Peyer's patch (tissue), 4 donors: ENCODE results near the gene FHOD3. TPM values are rescaled to one million over a fixed set of nuclear protein-coding genes. Genes with fewer than 3 reads are reported as not detected.

ENCODE experiments used
- DNase-seq, 3 donors: peaks; one replicate each; pipeline ENCODE4 v3.0.0-alpha.2; 2017 to 2019
- H3K27ac ChIP-seq, 4 donors: fragments of 200-600 bp; sonication (generic); one replicate each; pipeline ENCODE4 v1.5.1; 2016 to 2019
- H3K27me3 ChIP-seq, 2 donors: fragments of 200-600 bp; sonication (generic); one replicate each; pipeline ENCODE4 v1.5.1; 2019
- H3K36me3 ChIP-seq, 3 donors: fragments of 200-600 bp; sonication (generic); one replicate each; pipeline ENCODE4 v1.5.1; 2016 to 2019
- H3K4me1 ChIP-seq, 4 donors: fragments of 200-600 bp; sonication (generic); one replicate each; pipeline ENCODE4 v1.5.1; 2016 to 2019
- H3K4me3 ChIP-seq, 4 donors: fragments of 200-600 bp; sonication (generic); 1 replicate in 3 of 4; 2 replicates in 1 of 4; pipeline ENCODE4 v1.5.1; 2016 to 2019; ENCODE audit warnings: mild to moderate bottlenecking in 1 of 4
- H3K9me3 ChIP-seq, 4 donors: fragments of 200-600 bp; sonication (generic); one replicate each; pipeline ENCODE4 v1.5.1; 2016 to 2019; ENCODE audit warnings: mild to moderate bottlenecking in 1 of 4
- POLR2A ChIP-seq, 2 donors: fragments of 450-650 bp; IDR thresholded peaks; one replicate each; pipeline ENCODE4 v1.5.1; 2017; ENCODE audit warnings: antibody characterized with exemption in 2 of 2, mild to moderate bottlenecking in 2 of 2, moderate library complexity in 2 of 2
- total RNA-seq, 4 donors: library from RNA; depleted of rRNA; stranded (reverse); fragments of >200 nt; gene quantifications; one replicate each; pipeline ENCODE4 v1.1.0, GENCODE V29; 2016
- TF ChIP-seq, protein P1 (sequence below), 6 experiments: fragments of 450-650 bp in 4 of 6; fragments of 200-600 bp in 2 of 6; sonication (generic) in 1 of 6; IDR thresholded peaks; one replicate each; pipeline ENCODE4 v1.5.1; 2017 to 2019; ENCODE audit warnings: antibody characterized with exemption in 6 of 6, mild to moderate bottlenecking in 3 of 6, moderate library complexity in 1 of 6

FHOD3 gene
- total RNA-seq, 4 donors from 2014 or later, result 0.53 to 10.7 (median 4.6) TPM

DNA sequence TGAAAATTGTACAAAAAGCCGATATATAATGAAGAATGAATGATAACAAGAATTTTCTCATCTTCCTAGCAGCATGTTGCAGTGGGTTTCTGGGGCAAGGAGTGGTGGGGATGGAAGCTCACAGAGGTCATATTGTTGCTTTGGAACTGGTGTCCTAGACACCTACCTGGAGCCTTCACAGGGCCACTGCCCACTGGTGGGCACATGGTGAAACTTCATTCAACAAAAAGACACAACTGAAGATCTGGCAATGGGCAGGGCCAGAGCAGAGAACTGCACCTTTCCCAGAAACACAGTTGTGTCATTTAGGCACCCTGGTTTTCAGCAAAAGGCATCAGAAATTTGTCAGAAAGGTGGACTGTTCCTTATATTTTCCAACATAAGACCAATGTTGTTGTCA, 115.3 kb downstream of the FHOD3 start:
- Histone ChIP-seq H3K4me1 (no peaks in the 10 kb centered on the region), H3K36me3 (no peaks in the 10 kb centered on the region), H3K4me3 (no peak overlapping the region), H3K27ac (no peak overlapping the region), H3K9me3 (no peaks in the 10 kb centered on the region), H3K27me3 (no peaks in the 10 kb centered on the region)
- no peak for DNase-seq
- TF ChIP-seq, protein P1, sequence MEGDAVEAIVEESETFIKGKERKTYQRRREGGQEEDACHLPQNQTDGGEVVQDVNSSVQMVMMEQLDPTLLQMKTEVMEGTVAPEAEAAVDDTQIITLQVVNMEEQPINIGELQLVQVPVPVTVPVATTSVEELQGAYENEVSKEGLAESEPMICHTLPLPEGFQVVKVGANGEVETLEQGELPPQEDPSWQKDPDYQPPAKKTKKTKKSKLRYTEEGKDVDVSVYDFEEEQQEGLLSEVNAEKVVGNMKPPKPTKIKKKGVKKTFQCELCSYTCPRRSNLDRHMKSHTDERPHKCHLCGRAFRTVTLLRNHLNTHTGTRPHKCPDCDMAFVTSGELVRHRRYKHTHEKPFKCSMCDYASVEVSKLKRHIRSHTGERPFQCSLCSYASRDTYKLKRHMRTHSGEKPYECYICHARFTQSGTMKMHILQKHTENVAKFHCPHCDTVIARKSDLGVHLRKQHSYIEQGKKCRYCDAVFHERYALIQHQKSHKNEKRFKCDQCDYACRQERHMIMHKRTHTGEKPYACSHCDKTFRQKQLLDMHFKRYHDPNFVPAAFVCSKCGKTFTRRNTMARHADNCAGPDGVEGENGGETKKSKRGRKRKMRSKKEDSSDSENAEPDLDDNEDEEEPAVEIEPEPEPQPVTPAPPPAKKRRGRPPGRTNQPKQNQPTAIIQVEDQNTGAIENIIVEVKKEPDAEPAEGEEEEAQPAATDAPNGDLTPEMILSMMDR (IDR thresholded peaks at IDR 0.05), result peak in 1 of 6 experiments; percentile 9
- TF ChIP-seq POLR2A (IDR thresholded peaks at IDR 0.05), result no peak

DNA sequence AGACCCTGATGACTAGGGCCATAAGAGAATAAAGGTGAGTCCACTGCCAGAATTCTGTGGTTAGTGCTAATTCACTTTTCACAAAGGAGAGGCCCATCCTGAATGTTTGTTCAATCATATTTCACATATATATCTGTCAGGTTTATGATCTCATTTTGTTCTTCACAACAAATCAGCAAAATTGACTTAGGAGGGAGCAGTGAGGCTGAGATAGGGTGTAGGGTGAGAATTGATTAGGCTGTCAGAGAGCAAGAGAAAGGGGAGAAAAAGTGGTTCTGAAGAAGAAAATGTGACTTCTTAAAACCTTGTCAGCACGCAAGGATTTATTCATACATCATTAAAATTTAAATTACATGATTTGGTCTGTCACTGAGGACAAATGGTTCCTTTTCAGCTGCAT, 117.7 kb downstream of the FHOD3 start:
- Histone ChIP-seq H3K27me3 (no peaks in the 10 kb centered on the region), H3K4me3 (no peak overlapping the region), H3K36me3 (no peaks in the 10 kb centered on the region), H3K4me1 (no peaks in the 10 kb centered on the region), H3K9me3 (no peaks in the 10 kb centered on the region), H3K27ac (no peak overlapping the region)
- TF ChIP-seq, protein P1 (IDR thresholded peaks at IDR 0.05), result no peak
- no peak for TF ChIP-seq POLR2A (IDR thresholded peaks at IDR 0.05)
- DNase-seq, result no peak

DNA sequence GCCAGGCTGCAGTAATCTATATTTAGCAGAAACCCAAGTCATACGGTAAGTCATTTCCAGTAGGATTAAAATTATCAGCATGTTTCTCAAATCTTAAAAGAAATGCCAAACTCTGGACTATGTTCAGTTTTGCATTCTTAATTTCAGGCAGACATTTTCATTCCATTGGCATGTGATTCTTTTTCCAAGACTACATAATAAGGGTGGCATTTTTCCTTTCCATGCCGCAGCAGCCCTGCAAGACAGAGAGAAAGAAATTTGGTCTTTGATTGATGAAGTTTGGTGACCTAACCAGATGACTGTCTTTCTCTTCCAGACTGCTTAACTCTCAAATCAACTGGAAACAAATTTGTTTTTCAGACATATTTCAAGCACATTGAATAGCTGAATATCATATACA, 118.1 kb downstream of the FHOD3 start:
- DNase-seq, result no peak
- H3K4me3 ChIP-seq, result no peak overlapping the region
- H3K36me3 ChIP-seq, result no peaks in the 10 kb centered on the region
- H3K27me3 ChIP-seq, result no peaks in the 10 kb centered on the region
- TF ChIP-seq, protein P1 (IDR thresholded peaks at IDR 0.05), result no peak
- TF ChIP-seq POLR2A (IDR thresholded peaks at IDR 0.05), result no peak
- H3K4me1 ChIP-seq, result no peaks in the 10 kb centered on the region
- no peaks in the 10 kb centered on the region for H3K9me3 ChIP-seq
- no peak overlapping the region for H3K27ac ChIP-seq

DNA sequence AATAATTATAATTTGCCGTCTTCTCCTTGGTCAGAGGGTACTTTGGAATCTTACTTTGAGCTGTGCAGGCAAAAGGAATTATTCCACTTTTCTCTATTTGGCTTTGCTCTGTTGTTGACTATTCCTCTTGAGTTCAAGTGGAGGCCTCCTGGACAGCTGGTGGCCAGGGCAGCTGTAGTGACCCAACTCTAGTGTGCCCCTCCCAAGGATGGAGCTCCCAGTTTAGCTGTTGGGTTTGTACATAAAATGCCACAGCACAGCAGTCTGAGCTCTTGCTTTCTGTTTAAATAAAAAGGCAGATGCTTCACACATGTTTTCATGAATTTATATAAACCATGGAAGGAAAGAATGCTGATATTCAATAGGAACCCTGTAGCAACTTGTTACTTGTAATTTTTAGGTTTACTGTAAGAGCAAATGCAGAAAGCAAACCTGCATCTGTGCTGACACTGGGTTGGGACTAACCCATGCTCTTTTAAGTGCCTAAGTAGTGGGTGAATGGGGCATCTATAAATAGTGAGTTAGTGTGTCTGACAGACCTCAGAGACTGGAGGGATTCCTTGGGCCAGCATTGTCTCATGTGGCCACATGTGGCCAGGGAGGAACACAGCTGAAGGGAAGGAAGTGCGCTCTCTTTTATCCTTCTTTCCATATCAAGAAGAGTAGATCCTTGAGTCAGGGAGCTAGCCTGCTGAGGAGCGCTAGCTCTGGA, 121.8 kb downstream of the FHOD3 start:
- TF ChIP-seq POLR2A (IDR thresholded peaks at IDR 0.05), result no peak
- TF ChIP-seq, protein P1 (IDR thresholded peaks at IDR 0.05), result no peak

DNA sequence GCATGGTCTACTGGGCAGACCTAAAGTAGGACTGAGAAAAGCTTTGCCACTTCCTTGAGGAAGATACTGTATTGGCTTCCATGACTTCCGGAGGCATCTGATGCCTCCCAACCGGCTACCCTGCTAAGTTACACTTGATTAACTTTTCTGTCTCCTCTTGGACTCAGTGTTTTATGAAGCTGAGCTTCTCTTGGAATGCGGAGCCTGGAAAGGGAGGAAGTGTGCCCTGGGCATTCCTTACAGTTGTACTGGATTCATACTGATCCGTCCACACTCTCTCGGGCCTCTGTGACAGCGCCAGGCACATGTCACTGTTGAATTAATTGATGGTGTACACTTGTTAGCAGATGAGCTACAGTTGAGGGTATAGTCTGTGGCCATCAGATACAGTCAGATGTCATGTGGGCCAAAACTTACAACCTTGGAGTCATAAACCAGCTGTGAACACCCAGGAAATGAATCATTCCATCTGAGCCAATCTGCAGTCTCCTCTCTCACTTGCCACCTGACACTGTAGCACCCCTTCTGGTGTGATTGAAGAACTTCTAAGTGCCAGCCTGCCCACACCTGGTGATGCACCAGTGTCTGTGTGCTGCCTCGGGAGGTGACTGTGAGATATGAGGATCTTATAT, 122.5 kb downstream of the FHOD3 start:
- DNase-seq, result no peak
- H3K4me3 ChIP-seq, result no peak overlapping the region
- TF ChIP-seq, protein P1 (IDR thresholded peaks at IDR 0.05), result peak in 2 of 6 experiments; percentile 17 to 34
- TF ChIP-seq POLR2A (IDR thresholded peaks at IDR 0.05), result no peak
- H3K36me3 ChIP-seq, result no peaks in the 10 kb centered on the region
- H3K4me1 ChIP-seq, result no peaks in the 10 kb centered on the region
- H3K27ac ChIP-seq, result no peak overlapping the region
- H3K27me3 ChIP-seq, result no peaks in the 10 kb centered on the region
- no peaks in the 10 kb centered on the region for H3K9me3 ChIP-seq

More for the DNA sequence above, 121.8 kb downstream of the FHOD3 start:
- H3K4me3 ChIP-seq, result no peak overlapping the region
- H3K36me3 ChIP-seq, result no peaks in the 10 kb centered on the region
- H3K4me1 ChIP-seq, result no peaks in the 10 kb centered on the region
- DNase-seq, result no peak
- no peaks in the 10 kb centered on the region for H3K9me3 ChIP-seq
- no peak overlapping the region for H3K27ac ChIP-seq
- H3K27me3 ChIP-seq, result no peaks in the 10 kb centered on the region
